Measurements from ENCODE around the gene MIPOL1. TPM values are rescaled to one million over a fixed set of nuclear protein-coding genes. Genes with fewer than 3 reads are reported as not detected.

The MIPOL1 gene
- total and polyA plus RNA-seq, 9 donors = 5.0 to 29.5 (median 20.5) TPM

DNA sequence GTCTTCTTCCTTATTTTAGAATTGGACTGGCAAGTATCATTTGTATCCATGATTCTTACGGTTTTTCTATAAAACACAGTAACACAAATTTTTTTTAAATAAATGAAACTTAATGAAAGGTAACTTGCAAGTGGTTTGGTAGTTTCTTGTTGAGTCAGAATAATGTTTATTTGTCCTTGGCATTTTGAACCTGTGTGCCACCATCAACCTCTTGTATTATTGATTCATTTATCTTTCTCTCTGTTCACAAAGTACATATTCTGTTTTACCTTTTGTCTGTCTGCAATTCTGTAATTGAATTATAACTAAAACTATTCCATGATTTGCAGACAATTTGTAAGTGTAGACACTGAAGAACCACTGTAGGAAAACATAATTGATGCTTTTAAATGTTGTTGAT lies 54.7 kb downstream of the MIPOL1 start:
- Histone ChIP-seq H3K4me3 (no peak overlapping the region), H3K36me3 (no peaks in the 10 kb centered on the region), H3K27ac (no peak overlapping the region), H3K27me3 (no peaks in the 10 kb centered on the region), H3K4me1 (ENCODE audit: insufficient read depth) (no peaks in the 10 kb centered on the region), H3K9me3 (no peaks in the 10 kb centered on the region)
- DNase-seq = no peak
- intact Hi-C loops (cut with DNase I) = no loop called here
- 95 to 100% (median 98%) methylated on average over 1 of the region's 1 CpG for WGBS, 3 donors
- TF ChIP-seq EP300 (IDR thresholded peaks at IDR 0.05) (no peak), POLR2A (IDR thresholded peaks at IDR 0.05) (no peak)
- TF ChIP-seq, protein P1, sequence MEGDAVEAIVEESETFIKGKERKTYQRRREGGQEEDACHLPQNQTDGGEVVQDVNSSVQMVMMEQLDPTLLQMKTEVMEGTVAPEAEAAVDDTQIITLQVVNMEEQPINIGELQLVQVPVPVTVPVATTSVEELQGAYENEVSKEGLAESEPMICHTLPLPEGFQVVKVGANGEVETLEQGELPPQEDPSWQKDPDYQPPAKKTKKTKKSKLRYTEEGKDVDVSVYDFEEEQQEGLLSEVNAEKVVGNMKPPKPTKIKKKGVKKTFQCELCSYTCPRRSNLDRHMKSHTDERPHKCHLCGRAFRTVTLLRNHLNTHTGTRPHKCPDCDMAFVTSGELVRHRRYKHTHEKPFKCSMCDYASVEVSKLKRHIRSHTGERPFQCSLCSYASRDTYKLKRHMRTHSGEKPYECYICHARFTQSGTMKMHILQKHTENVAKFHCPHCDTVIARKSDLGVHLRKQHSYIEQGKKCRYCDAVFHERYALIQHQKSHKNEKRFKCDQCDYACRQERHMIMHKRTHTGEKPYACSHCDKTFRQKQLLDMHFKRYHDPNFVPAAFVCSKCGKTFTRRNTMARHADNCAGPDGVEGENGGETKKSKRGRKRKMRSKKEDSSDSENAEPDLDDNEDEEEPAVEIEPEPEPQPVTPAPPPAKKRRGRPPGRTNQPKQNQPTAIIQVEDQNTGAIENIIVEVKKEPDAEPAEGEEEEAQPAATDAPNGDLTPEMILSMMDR (IDR thresholded peaks at IDR 0.05) = no peak

DNA sequence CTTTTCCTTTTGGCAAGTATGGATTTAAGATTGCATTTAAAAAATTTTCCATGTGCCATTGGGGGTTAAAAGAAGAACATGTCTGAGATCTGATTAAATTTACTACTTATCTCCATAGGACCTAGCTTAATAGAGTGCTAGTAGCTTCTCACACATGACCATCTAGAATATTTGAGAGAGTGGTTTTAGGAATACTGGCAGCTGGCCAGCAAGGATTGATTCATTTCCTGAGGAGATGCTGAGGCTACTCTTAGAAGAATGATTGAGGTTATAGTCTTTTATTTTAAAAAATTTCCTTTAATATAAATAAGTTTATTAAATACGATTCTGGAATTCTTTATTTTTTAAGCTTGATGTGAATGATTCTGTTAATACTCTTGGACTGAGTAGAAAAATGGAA lies 56.2 kb downstream of the MIPOL1 start:
- no peaks in the 10 kb centered on the region for H3K9me3 ChIP-seq
- no peak overlapping the region for H3K27ac ChIP-seq
- peak in 2 of 5 donors; percentile 20 to 24 for DNase-seq
- WGBS, 3 donors = 34 to 49% (median 34%) methylated on average over 1 of the region's 1 CpG
- intact Hi-C loops (cut with DNase I) = no loop called here
- no peaks in the 10 kb centered on the region for H3K27me3 ChIP-seq
- no peaks in the 10 kb centered on the region for H3K36me3 ChIP-seq
- TF ChIP-seq, protein P1 (IDR thresholded peaks at IDR 0.05) = no peak
- no peak for TF ChIP-seq POLR2A (IDR thresholded peaks at IDR 0.05)
- TF ChIP-seq EP300 (IDR thresholded peaks at IDR 0.05) = no peak
- no peak overlapping the region for H3K4me3 ChIP-seq
- H3K4me1 ChIP-seq (ENCODE audit: insufficient read depth) = no peaks in the 10 kb centered on the region

GRCh38 chr14:37254411-37254947 lies 56.7 kb downstream of the MIPOL1 start:
- Histone ChIP-seq H3K36me3 (no peaks in the 10 kb centered on the region), H3K4me3 (no peak overlapping the region), H3K27ac (no peak overlapping the region), H3K27me3 (no peaks in the 10 kb centered on the region), H3K4me1 (ENCODE audit: insufficient read depth) (no peaks in the 10 kb centered on the region), H3K9me3 (no peaks in the 10 kb centered on the region)
- DNase-seq = no peak
- TF ChIP-seq, protein P1 (IDR thresholded peaks at IDR 0.05) = no peak
- TF ChIP-seq POLR2A (IDR thresholded peaks at IDR 0.05) (no peak), EP300 (IDR thresholded peaks at IDR 0.05) (no peak)
- 80 to 82% (median 82%) methylated on average over 3 of the region's 3 CpGs for WGBS, 3 donors
- intact Hi-C loops (cut with DNase I) = no loop called here

GRCh38 chr14:37257501-37258070 lies 59.8 kb downstream of the MIPOL1 start:
- 83 to 89% (median 86%) methylated on average over 5 of the region's 5 CpGs for WGBS, 3 donors
- no peak for TF ChIP-seq EP300 (IDR thresholded peaks at IDR 0.05)
- TF ChIP-seq, protein P1 (IDR thresholded peaks at IDR 0.05) = no peak
- no peak for TF ChIP-seq POLR2A (IDR thresholded peaks at IDR 0.05)
- Histone ChIP-seq H3K9me3 (no peaks in the 10 kb centered on the region), H3K27ac (no peak overlapping the region), H3K4me1 (ENCODE audit: insufficient read depth) (no peaks in the 10 kb centered on the region), H3K36me3 (no peaks in the 10 kb centered on the region), H3K4me3 (no peak overlapping the region), H3K27me3 (no peaks in the 10 kb centered on the region)
- intact Hi-C loops (cut with DNase I) = no loop called here
- no peak for DNase-seq

Measured in ovary (tissue), 9 donors.